HG02588 (cell line): ENCODE measurements around the gene ZNF487.
"Not testable (repeated sequence)": the region's sequence is repeated elsewhere in the genome, so short reads cannot be mapped to it uniquely, and the experiment has no call there.

Experiments used
- ATAC-seq: cut with Tn5 transposase; IDR thresholded peaks from one replicate; pipeline ENCODE4 v1.9.1; 2021; ENCODE audit warnings: mild to moderate bottlenecking, moderate library complexity; ENCODE audit not compliant: unreplicated experiment

Gene ZNF487

DNA sequence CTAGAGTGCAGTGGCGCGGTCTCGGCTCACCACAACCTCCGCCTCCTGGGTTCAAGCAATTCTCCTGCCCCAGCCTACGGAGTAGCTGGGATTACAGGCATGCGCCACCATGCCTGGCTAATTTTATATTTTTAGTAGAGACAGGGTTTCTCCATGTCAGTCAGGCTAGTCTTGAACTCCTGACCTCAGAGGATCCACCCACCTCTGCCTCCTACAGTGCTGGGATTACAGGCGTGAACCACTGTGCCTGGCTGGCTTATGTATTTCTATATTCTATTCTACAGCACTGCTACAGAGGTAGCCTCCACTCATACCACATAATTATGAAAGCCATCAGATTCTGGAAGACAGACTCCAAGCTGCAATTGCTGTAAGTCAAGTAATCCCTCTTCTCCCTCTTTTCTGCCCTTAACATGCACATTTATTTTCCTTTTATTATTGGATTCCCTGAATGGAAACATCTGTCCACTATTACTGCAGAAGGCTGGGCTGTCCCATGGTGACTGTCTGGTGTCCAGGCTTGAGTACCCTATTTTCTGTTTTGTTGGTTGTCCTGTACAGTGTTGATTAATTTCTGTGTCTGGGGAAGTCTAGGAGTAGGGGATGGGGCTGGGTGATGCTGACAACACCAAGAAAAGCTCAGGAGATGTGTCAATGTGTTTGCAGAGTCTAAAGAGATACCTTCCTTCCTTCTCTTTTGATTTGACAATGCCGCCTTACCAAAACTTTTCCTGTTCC is 5.8 kb upstream of the ZNF487 start:
- no peak for ATAC-seq

DNA sequence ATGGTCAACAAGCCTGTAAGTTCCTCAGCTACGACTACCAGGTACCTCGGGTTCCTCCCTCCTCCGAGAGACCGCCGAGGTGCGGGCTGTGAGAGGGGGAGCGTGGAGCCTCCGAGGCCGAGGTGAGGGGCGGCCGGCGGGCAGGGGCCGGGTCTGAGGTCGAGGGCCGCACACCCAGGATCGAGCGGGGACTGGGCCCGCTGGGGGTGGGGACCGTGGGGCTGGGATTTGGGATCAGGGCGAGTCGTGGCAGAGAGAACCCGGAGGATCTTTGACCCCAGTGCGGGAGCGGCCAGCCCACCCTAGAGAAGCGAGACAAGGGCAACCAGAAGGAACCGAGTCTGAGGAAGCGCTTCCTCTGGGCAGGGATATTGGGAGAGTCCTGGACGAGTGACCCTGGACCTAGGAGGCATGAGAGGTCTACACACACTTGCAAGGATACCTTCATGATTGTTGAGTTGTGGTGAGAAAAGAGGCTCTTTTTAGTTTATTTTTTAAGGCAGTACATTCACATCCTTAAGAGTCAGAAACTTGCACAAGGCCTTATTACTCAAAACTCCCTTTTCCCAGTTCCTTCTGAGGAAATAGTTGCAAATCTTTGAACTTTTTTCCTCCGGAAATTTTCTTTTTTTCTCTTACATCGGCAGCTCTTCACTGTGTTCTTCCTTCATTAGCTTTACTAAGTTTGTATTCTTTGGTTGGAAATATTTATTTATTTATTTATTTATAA is 395 bp downstream of the ZNF487 start:
- no peak for ATAC-seq

DNA sequence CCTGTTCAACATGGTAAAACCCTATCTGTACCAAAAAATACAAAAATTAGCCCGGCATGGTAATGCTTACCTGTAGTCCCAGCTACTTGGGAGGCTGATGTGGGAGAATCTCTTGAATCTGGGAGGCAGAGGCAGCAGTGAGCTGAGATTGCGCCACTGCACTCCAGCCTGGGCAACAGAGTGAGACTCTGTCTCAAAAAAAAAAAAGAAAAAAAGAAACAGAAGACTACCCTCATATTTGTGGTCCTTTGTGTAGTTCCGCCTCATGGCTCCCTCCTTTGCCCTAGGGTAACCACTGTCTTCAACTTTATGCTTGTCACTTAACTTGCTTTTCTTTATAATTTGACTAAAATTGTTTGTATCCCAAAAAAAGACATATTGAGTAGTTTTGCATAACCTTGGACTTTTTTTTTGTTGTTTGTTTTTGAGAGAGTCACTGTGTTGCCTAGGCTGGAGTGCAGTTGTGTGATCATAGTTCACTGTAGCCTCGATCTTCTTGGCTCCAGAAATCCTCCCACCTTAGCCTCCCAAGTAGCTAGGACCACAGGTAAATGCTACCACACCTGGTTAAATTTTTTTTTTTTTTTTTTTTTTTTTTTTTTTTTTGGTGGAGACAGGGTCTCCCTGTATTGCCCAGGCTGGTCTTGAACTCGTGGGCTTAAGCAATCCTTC is 3.7 kb downstream of the ZNF487 start:
- no peak for ATAC-seq

DNA sequence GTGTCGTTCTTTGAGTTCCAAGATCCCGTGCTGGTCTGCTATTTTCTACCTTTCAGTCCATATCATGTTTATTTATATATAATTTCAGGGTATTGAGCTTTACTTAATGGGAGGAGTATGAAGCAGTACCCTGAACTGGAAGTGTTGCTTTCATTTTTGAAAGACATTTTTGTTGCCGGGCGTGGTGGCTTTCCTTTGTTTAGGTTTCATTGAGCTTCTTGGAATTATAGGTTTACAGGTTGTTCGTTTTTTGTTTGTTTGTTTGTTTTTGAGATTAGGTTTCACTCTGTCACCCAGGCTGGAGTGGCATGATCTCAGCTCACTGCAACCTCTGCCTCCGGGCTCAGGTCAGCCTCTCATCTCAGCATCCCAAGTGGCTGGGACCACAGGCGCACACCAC is 7.4 kb downstream of the ZNF487 start:
- no peak for ATAC-seq

DNA sequence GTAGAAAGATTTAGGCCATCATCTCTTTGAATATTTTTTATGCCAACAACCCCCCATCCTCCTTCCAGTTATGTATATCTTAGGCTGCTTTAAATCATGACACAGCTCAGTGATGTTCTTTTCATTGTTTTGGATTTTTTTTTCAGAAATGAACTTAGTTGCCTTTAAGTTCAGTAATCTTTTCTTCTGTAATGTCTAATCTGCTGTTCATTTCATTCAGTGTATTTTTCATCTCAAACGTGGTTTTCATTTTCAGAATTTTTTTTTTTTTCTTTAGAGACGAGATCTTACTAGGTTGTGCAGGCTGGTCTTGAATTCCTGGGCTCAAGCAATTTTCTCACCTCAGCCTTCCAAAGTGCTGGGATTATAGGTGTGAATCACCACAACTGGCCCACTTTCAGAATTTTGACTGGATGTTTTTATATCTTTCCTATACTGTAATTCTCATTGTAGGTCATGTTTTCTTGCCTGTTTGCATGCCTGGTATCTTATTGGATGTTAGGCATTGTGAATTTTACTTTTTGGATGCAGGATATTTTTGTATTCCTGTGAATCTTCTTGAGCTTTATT is 8.1 kb downstream of the ZNF487 start:
- ATAC-seq: no peak

DNA sequence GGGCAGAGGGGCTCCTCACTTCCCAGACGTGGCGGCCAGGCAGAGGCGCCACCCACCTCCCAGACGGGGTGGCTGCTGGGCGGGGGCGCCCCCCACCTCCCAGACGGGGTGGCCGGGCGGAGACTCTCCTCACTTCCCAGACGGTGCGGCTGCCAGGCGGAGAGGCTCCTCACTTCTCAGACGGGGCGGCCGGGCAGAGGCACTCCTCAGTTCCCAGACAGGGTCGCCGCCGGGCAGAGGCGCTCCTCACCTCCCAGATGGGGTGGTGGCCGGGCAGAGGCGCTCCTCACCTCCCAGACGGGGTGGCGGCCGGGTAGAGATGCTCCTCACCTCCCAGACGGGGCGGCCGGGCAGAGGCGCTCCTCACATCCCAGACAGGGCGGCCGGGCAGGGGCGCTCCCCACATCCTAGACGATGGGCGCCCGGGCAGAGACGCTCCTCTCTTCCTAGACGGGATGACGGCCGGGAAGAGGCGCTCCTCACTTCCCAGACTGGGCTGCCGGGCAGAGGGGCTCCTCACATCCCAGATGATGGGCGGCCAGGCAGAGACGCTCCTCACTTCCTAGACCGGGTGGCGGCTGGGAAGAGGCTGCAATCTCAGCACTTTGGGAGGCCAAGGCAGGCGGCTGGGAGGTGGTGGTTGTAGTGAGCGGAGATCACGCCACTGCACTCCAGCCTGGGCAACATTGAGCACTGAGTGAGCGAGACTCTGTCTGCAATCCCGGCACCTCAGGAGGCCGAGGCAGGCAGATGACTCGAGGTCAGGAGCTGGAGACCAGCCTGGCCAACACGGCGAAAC is 9.5 kb downstream of the ZNF487 start:
- ATAC-seq: not testable (repeated sequence)

DNA sequence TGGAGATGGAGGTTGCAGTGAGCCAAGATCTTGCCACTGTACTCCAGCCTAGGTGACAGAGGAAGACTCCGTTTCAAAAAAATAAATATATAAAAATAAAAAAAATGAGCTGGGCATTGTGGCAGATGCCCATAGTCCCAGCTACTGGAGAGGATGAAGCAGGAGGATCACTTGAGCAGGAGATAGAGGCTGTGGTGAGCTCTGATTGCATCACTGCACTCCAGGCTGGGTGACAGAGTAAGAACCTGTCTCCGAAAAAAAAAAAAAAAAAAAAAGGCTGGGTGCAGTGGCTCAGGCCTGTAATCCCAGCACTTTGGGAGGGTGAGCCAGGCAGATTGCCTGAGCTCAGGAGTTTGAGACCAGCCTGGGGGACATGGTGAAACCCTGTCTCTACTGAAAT is 11.8 kb downstream of the ZNF487 start:
- ATAC-seq: no peak

DNA sequence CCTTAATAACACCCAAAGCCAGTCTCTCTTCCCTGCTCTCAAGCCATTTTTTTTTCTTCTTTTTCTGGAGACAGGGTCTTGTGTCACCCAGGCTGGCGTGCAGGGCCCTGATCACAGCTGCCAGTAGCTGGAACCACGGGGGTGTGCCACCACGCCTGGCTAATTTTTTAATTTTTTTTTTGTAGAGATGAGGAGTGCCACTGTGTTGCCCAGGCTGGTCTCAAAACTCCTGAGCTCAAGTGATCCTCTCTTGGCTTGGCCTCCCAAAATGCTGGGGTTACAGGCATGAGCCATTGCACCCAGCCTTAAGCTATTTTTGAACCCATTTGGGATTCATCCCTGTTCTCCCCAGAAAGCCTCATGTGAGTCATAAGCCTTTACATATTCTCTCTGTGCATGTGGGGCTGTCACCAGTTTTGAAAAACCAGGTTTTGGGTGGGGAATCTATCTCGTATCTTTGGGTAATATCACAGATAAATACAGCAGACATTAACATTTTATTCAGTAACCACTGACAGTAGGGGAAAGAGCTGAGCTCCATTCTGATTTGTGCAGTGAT is 15.5 kb downstream of the ZNF487 start:
- no peak for ATAC-seq

DNA sequence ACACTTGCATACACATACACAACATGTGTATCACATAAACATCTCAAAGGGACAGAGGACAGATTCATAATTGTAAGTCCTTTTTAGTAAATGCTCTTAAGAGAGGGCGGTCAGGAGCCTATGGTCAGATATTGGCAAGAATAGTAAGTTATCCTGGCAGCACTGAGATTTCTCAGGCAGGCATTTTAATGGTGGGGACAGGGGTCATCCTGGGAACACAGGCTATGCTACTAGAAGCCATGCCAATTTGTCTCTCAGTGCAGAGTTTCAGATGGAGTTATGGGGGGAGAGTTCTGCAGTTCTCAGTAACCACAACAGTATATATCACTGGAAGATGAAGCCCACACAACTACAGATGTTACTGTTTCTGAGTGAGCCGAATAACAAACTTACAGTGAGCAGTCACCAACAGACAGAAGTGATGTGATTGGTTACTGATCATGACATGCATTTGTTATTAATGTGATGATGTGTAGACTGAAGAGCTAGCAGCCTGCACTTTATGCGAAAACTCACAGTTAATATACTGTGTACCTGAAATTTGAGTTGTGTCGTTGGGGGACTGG is 16.4 kb downstream of the ZNF487 start:
- ATAC-seq: peak; percentile 13

DNA sequence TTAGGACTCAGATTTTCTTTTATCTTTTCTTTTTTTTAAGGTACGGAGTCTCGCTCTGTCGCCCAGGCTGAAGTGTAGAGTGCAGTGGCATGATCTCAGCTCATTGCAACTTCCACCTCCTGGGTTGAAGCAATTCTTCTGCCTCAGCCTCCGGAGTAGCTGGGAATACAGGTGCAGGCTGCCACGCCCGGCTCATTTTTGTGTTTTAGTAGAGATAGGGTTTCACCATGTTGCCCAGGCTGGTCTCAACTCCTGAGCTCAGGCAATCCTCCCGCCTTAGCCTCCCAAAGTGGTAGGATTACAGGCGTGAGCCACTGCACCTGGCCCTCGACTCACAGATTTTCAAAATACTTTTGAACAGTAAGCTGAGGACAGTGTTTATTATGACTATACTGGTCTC is 17.1 kb downstream of the ZNF487 start:
- ATAC-seq: not testable (repeated sequence)

DNA sequence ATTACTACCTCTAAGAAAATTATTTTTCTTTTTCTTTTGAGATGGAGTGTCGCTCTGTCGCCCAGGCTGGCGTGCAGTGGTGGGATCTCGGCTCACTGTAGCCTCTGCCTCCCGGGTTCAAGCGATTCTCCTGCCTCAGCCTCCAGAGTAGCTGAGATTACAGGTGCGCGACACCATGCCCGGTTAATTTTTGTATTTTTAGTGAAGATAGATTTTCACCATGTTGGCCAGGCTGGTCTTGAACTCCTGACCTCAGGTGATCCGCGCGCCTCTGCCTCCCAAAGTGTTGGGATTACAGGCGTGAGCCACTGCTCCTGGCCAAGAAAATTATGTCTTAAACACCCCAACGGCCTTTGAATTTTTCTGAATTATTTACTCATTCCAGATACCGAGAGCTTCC is 19.6 kb downstream of the ZNF487 start:
- ATAC-seq: not testable (repeated sequence)

DNA sequence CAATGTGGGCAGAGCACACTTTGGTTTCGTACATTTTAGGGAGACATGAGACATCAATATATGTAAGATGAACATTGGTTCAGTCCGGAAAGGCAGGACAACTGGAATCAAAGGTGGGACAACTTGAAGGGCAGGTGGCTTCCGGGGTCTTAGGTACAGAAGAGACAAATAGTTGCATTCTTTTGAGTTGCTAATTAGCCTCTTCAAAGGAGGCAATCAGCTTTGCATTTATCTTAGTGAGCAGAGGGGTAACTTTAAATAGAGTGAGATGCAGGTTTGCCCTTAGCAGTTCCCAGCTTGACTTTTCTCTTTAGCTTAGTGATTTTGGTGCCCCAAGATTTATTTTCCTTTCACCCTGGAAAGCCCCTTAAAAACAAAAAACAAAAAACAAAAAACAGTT is 21.3 kb downstream of the ZNF487 start:
- ATAC-seq: no peak

DNA sequence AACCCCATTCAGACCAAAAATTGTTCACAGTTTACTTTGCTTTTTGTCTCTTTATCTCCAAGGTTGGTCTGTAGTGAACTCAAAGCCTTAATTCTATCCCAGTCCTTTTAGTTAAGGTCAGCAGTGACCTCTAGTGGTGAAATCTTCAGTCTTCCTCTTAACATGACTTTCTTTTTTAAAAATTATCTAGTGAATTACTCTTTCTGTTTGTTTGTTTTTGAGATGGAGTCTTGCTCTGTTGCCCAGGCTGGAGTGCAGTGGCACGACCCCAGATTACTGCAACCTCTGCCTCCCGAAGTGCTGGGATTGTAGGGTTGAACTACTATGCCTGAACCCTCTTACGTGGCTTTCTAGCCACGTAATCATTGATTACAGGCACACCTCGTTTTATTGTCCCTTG is 25.0 kb downstream of the ZNF487 start:
- no peak for ATAC-seq

DNA sequence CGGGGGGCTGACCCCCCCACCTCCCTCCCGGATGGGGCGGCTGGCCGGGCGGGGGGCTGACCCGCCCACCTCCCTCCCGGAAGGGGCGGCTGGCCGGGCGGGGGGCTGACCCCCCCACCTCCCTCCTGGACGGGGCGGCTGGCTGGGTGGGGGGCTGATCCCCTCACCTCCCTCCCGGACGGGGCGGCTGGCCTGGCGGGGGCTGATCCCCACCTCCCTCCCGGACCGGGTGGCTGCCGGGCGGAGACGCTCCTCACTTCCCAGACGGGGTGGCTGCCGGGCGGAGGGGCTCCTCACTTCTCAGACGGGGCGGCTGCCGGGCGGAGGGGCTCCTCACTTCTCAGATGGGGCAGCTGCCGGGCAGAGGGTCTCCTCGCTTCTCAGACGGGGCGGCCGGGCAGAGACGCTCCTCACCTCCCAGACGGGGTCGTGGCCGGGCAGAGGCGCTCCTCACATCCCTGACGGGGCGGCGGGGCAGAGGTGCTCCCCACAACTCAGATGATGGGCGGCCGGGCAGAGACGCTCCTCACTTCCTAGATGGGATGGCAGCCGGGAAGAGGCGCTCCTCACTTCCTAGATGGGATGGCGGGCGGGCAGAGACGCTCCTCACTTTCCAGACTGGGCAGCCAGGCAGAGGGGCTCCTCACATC is 28.3 kb downstream of the ZNF487 start:
- ATAC-seq: not testable (repeated sequence)

DNA sequence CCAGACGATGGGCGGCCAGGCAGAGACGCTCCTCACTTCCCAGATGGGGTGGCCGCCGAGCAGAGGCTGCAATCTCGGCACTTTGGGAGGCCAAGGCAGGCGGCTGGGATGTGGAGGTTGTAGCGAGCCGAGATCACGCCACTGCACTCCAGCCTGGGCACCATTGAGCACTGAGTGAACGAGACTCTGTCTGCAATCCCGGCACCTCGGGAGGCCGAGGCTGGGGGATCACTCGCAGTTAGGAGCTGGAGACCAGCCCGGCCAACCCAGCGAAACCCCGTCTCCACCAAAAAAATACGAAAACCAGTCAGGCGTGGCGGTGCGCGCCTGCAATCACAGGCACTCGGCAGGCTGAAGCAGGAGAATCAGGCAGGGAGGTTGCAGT is 28.8 kb downstream of the ZNF487 start:
- not testable (repeated sequence) for ATAC-seq

DNA sequence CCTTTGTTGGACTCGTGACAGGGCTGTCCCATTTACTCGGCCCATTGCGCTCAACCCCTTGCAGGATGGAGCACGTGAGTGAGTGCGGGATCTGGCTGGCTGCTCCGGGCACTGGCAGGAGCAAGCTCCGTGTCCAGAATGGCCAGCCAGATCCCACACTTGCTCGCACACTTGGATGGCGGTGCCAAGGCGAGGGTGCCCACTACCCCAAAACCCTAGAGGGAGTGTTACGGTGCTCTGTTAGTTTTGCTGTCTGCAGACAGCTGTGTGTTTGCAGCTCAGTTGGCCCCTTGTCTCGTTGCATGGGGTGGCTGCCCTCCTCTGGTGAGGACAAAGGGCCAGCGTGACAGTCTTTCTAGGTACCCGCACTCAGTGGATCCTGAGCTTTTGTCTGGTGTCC is 34.2 kb downstream of the ZNF487 start:
- no peak for ATAC-seq

DNA sequence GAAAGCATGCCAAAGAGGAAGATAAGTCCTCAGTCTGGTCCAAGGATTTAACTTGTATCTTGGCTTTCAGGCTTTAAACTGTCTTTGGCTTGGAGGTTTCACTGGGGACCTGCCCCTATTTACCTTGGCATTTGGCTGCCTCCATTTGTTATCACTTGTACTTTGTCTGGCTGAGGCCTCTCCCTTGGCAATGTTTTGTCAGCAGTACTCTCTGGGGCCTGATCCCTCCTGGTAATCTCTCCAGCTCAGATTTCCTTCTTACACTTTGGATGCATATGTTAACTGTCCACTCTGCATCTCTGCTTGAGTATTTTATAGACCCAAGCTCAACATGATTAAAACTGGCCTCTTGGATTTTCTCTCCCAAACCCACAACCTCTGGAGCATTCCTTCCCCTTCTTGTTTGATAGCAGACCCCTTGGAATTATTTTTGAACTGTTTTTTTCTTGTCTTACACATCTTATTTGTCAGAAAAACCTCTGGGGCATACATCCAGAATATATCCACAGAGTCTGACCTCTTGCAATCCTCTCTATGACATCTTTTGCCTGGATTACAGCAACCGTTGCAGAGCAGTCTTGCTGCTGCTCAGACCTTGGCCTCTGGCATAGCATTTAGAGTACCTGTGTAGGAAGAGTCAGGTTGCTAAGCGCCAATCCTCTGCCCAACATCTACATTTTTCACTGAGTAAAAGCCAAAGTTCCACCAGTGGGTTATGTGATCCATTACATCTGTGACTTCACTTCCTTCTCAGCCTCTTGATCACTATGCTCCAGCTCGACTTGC is 35.2 kb downstream of the ZNF487 start:
- no peak for ATAC-seq

DNA sequence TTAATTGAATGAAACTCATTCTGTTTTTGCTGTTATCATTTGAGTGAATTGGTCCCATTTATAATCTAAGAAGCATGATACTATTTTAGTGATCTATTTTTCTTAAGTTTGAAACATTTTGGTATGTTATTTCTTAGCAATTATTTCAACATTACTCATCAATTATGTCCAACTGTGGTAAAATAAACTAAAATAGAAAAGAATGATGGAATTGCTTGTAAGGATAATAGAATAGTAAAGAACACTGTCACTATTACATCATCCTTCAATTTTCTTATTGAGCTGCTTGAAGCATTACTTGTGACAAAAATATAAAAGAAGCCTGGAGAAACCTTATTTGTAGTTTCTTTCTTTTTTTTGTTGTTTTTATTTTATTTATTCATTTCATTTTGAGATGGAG is 42.4 kb downstream of the ZNF487 start:
- ATAC-seq: no peak
